HCT116 (cell line): ENCODE results near the gene ORMDL2. TPM values are rescaled to one million over a fixed set of nuclear protein-coding genes. Genes with fewer than 3 reads are reported as not detected.

Experiments used
- ATAC-seq: fragments of 200-7000 bp; cut with Tn5 transposase; 2 replicates; pipeline ENCODE4 v1.9.1; 2020; ENCODE audit warnings: mild to moderate bottlenecking, moderate library complexity
- BruUV-seq: library from RNA; stranded (reverse); fragments of 400-500 nt; replicated peaks from 2 replicates; lab custom pipeline; 2021; lab: Mats Ljungman, UMichigan
- CTCF ChIA-PET: fragments of 300-600 bp; sonication (Branson Sonifier 250); formaldehyde crosslinking; loops from one replicate; lab custom pipeline; 2021; ENCODE audit warnings: antibody characterized with exemption; lab: Charles Lee
- POLR2A ChIA-PET: fragments of 300-600, 350-600 bp; sonication (Branson Sonifier 250); formaldehyde crosslinking; loops from one replicate; lab custom pipeline; 2021; ENCODE audit warnings: antibody characterized with exemption; lab: Charles Lee
- RAD21 ChIA-PET, 2 experiments: fragments of 300-600 bp; sonication (Branson Sonifier 250); formaldehyde crosslinking; loops; one replicate each; lab custom pipeline; 2023; ENCODE audit warnings: low total read pairs in 2 of 2; ENCODE audit not compliant: uncharacterized antibody in 2 of 2, unreplicated experiment in 2 of 2, low non-redundant PET in 1 of 2; lab: Charles Lee
- DNase-seq: peaks from one replicate; pipeline ENCODE4 v3.0.0-alpha.2; 2010; ENCODE audit warnings: low read depth, low spot score
- H2AFZ ChIP-seq: fragments of 200-600 bp; shearing (Covaris generic), sonication (generic); 2 replicates; pipeline ENCODE4 v1.6.1; 2017; ENCODE audit warnings: low read depth, mixed run types, mixed read lengths, antibody characterized with exemption, low read length; ENCODE audit not compliant: poor library complexity, severe bottlenecking
- H3K27ac ChIP-seq: 2 replicates; pipeline ENCODE4 v1.5.1; 2012; ENCODE audit warnings: low read depth, low read length
- H3K27me3 ChIP-seq: fragments of 200-600 bp; sonication (generic); 2 replicates; pipeline ENCODE4 v1.6.1; 2016; ENCODE audit warnings: mixed run types, low read length, mixed read lengths; ENCODE audit not compliant: insufficient read depth
- H3K36me3 ChIP-seq, 2 experiments: fragments of 200-500 bp in 1 of 2; fragments of 200-600 bp in 1 of 2; sonication (Bioruptor generic) in 1 of 2; sonication (generic) in 1 of 2; 2 replicates each; pipeline versions ENCODE4 v1.5.1 to v1.6.1; 2014 to 2016; ENCODE audit warnings: low read length in 2 of 2, inconsistent platforms in 1 of 2, mixed read lengths in 1 of 2, mixed run types in 1 of 2; ENCODE audit not compliant: insufficient read depth in 2 of 2, control insufficient read depth in 1 of 2
- H3K4me1 ChIP-seq, 2 experiments: fragments of 200-600 bp in 1 of 2; sonication (generic) in 1 of 2; 2 replicates each; pipeline versions ENCODE4 v1.5.1 to v1.6.1; 2012 to 2017; ENCODE audit warnings: low read length in 2 of 2, inconsistent platforms in 1 of 2, mild to moderate bottlenecking in 1 of 2, mixed read lengths in 1 of 2, mixed run types in 1 of 2, moderate library complexity in 1 of 2; ENCODE audit not compliant: insufficient read depth in 2 of 2, control insufficient read depth in 1 of 2
- H3K4me2 ChIP-seq: fragments of 200-600 bp; sonication (generic); 2 replicates; pipeline ENCODE4 v1.6.1; 2017; ENCODE audit warnings: mixed run types, low read length, mixed read lengths
- H3K4me3 ChIP-seq, 2 experiments: fragments of 200-600 bp in 1 of 2; sonication (generic) in 1 of 2; replicated peaks in 1 of 2; 2 replicates each; pipeline ENCODE4 v1.5.1; 2011 to 2016; ENCODE audit warnings: low read length in 2 of 2, control low read depth in 1 of 2, low read depth in 1 of 2, mild to moderate bottlenecking in 1 of 2, mixed read lengths in 1 of 2, mixed run types in 1 of 2
- H3K79me2 ChIP-seq: fragments of 200-600 bp; sonication (generic); 2 replicates; pipeline ENCODE4 v1.6.1; 2017; ENCODE audit warnings: mild to moderate bottlenecking, mixed run types, low read length, moderate library complexity, mixed read lengths; ENCODE audit not compliant: insufficient read depth
- H3K9ac ChIP-seq: fragments of 200-600 bp; sonication (generic); 2 replicates; pipeline ENCODE4 v1.6.1; 2016; ENCODE audit warnings: low read length, mixed read lengths
- H3K9me2 ChIP-seq: fragments of 200-600 bp; sonication (generic), shearing (Covaris generic); 2 replicates; pipeline ENCODE4 v1.6.1; 2017; ENCODE audit warnings: mixed run types, mild to moderate bottlenecking, moderate library complexity; ENCODE audit not compliant: insufficient read depth
- H3K9me3 ChIP-seq, 2 experiments: fragments of 200-500 bp in 1 of 2; fragments of 200-600 bp in 1 of 2; sonication (Bioruptor generic) in 1 of 2; sonication (generic) in 1 of 2; 2 replicates each; pipeline ENCODE4 v1.6.1; 2014 to 2017; ENCODE audit warnings: low read length in 2 of 2, mixed read lengths in 2 of 2, inconsistent platforms in 1 of 2, low read depth in 1 of 2, mild to moderate bottlenecking in 1 of 2, mixed run types in 1 of 2, moderate library complexity in 1 of 2; ENCODE audit not compliant: control insufficient read depth in 1 of 2, insufficient read depth in 1 of 2
- H4K20me1 ChIP-seq: fragments of 200-600 bp; sonication (generic), shearing (Covaris generic); 2 replicates; pipeline ENCODE4 v1.6.1; 2017; ENCODE audit warnings: mixed run types, mild to moderate bottlenecking, moderate library complexity; ENCODE audit not compliant: insufficient read depth
- FOSL1 ChIP-seq: IDR thresholded peaks from 2 replicates; pipeline ENCODE4 v1.6.1; 2012; ENCODE audit warnings: low read depth
- POLR2AphosphoS5 ChIP-seq: IDR thresholded peaks from 2 replicates; pipeline ENCODE4 v1.6.1; 2011; ENCODE audit warnings: mild to moderate bottlenecking, low read depth, low read length, moderate library complexity
- RAD21 ChIP-seq: IDR thresholded peaks from 2 replicates; pipeline ENCODE4 v1.6.1; 2012; ENCODE audit warnings: low read depth, mild to moderate bottlenecking
- SIN3A ChIP-seq: IDR thresholded peaks from 2 replicates; pipeline ENCODE4 v1.6.1; 2012; ENCODE audit warnings: low read depth
- TCF7L2 ChIP-seq: IDR thresholded peaks from 2 replicates; pipeline ENCODE4 v1.7.0; 2011; ENCODE audit warnings: borderline replicate concordance, inconsistent platforms; ENCODE audit not compliant: insufficient read depth, insufficient read length; ENCODE audit errors: extremely low read depth
- intact Hi-C: fragments of 100-400 bp; cut with micrococcal nuclease; formaldehyde crosslinking; loops from 2 replicates; pipeline ENCODE4 v1.10.0; 2022
- total RNA-seq: library from RNA; stranded (reverse); gene quantifications from one replicate; pipeline ENCODE4 v1.2.1, GENCODE V29; 2021; ENCODE audit not compliant: unreplicated experiment

Gene ORMDL2
- total RNA-seq, 1 experiment from 2014 or later, result 25.5 TPM

DNA sequence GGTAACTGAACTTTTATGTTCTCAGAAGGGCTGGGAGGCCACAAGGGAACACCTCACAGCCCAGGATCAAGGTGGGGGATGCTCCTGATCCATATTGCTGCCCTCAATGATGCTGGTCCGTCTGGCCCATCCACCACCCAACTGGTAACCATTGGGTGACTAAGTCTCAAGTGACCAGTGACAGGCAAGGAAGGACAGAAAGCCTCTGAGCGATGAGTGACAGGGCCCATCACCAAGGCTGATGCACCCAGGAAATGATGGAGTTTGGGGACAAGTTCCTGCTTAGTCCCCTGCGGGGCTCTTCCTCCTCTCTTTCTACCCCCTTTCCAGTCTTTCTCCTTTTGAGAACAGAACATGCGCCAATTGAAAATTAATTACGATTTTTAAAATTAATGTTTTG, 27.5 kb downstream of the ORMDL2 start:
- Histone ChIP-seq H3K36me3 (no peaks in the 10 kb centered on the region), H3K9me3 (no peaks in the 10 kb centered on the region), H3K4me1 (peaks cover 11 to 34% of the 10 kb centered on the region in 2 experiments), H2AFZ (peak overlapping the region; percentile 4), H3K9me2 (no peaks in the 10 kb centered on the region), H4K20me1 (no peaks in the 10 kb centered on the region), H3K79me2 (no peaks in the 10 kb centered on the region), H3K9ac (no peak overlapping the region), H3K27me3 (no peaks in the 10 kb centered on the region), H3K4me2 (no peak overlapping the region), H3K27ac (no peak overlapping the region), H3K4me3 (no peak overlapping the region)
- ChIA-PET POLR2A (no interaction called here), CTCF (no interaction called here), RAD21 (no interaction called here)
- TF ChIP-seq TCF7L2 (no peak), POLR2AphosphoS5 (no peak)
- BruUV-seq, result no TSS peak
- intact Hi-C loops, result no loop called here
- DNase-seq (no peak), ATAC-seq (no peak)

DNA sequence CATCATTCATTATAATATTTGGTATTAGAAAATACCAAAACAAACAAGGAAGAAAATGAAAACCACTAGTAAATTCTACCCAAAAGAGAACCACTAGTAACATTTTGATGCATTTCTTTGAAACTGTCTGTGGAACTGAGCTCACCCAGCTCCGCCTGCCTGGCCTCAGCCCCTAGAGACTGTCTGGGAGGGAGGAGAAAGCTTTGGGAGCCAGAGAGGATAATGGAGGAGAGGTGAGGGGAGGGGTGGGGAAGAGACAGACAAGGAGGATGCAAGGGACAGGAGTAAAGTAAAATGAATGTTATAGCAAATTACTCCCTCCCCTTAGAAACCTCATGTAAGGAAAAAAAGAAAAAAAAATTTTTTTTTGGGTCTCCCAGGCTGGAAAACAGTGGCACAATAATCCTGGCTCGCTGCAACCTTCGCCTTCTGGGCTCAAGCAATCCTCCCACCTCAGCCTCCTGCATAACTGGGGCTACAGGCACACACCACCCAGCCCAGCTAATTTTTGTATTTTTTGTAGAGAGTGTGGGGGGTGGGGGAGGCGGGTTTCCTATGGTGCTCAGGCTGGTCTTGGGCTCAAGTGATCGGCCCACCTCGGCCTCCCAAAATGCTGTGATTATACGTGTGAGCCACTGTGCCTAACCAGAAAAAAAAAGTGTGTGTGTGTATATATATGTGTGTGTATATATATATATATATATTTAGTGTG, 28.1 kb downstream of the ORMDL2 start:
- H3K4me1 ChIP-seq, result peaks cover 11 to 34% of the 10 kb centered on the region in 2 experiments
- ChIA-PET POLR2A (no interaction called here), CTCF (no interaction called here), RAD21 (no interaction called here)
- H3K27me3 ChIP-seq, result no peaks in the 10 kb centered on the region
- H3K9me2 ChIP-seq, result no peaks in the 10 kb centered on the region
- TF ChIP-seq SIN3A, result no peak
- TF ChIP-seq FOSL1, result no peak
- TF ChIP-seq RAD21, result no peak
- peak overlapping the region; percentile 4 for H2AFZ ChIP-seq
- no peaks in the 10 kb centered on the region for H3K9me3 ChIP-seq
- H3K4me2 ChIP-seq, result no peak overlapping the region
- H3K9ac ChIP-seq, result no peak overlapping the region
- no peaks in the 10 kb centered on the region for H4K20me1 ChIP-seq
- H3K4me3 ChIP-seq, result no peak overlapping the region
- DNase-seq (no peak), ATAC-seq (no peak)
- H3K36me3 ChIP-seq, result no peaks in the 10 kb centered on the region
- no peak overlapping the region for H3K27ac ChIP-seq
- no peaks in the 10 kb centered on the region for H3K79me2 ChIP-seq
- intact Hi-C loops, result no loop called here
- BruUV-seq, result no TSS peak
